Skin of body (tissue), 2 donors: ENCODE results near the gene EDC3. TPM values are rescaled to one million over a fixed set of nuclear protein-coding genes. Genes with fewer than 3 reads are reported as not detected.
"Not testable (repeated sequence)": the region's sequence is repeated elsewhere in the genome, so short reads cannot be mapped to it uniquely, and the experiment has no call there.

Source experiments
- DNase-seq: peaks from one replicate; lab custom pipeline; 2025; lab: John Stamatoyannopoulos, UW
- total RNA-seq: library from RNA; depleted of rRNA; stranded (reverse); fragments of >200 nt; gene quantifications from one replicate; pipeline ENCODE4 v1.2.3, GENCODE V29; 2014

EDC3 gene
- total RNA-seq, 1 donor from 2014 or later = 14.7 TPM

DNA sequence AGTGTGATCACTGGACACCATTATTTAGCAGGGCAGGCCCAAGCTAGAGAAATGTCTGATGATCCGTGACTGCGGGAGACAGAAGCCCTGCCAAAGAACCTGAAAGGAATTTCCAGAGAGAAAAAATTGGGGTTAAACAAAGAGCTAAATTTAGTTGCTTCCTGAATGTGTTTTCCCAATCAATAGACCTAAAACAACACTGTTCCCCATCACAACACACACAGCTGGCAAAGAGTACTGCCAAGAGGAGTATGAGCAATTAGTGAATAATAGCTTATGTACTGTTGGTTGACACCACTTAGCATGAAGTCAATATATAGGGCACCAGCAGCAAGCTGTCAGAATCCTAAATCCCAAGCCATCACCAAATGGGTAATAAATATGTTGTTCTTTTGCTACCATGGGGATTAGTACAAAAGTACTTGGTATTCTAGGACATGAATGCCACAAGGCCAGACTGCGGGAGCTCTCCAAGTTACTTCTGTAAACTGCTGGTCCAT is 44.5 kb downstream of the EDC3 start:
- peak; percentile 24 for DNase-seq

DNA sequence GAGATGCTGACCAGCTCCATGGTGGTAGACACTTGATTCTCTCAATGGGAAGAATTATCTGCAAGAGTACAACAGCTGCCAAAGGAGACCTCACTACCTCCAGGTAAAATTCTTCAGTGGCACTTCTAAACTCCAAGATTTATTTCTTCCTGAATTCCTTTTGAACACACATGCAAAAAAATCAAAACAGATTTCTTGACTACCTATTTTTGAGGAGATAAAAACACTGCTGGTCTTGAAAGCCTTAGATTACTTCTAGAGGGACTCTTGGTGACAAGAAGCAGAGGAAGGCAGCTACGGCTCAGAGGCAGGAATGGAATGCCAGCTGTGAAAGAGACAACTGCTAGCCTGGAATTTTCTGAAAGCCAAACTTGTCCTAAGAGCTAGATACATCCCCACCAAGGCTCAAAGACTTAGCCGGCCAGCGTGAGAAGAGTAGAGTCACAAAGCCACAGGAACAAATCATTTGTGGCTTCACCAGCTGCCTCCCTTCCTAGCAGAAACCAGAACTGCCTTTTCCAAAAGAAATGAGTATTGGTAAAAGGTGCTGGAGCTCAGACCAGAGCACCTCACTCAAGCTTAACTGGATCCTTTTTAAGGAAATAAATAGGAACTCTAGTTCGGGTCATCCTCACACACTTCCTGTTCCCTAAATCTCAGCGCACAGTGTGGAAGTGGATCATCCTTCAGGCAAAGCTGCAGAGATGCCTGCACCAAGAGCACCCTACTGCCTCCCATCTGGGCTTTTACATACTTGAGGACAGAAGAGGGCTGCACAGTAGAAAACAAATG is 47.6 kb downstream of the EDC3 start:
- DNase-seq = no peak

DNA sequence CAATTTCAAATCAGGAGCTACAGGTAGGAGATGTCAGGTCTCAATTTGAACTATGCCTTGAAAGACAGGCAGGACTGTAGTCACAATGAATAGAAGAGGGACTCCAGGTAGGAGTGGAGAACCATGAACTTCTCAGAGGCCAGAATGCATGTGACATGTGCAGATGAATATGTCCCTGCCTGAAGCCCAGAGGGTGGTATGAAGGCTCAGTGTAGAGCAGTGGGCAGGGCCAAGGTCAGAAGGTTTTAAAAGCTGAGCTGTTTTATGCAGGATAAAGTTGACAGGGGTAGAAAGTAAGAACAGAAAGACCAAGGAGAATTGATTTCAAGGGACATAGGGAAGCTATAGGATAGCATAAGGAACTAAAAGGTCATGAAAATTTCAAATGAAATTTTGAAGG is 49.3 kb downstream of the EDC3 start:
- no peak for DNase-seq

DNA sequence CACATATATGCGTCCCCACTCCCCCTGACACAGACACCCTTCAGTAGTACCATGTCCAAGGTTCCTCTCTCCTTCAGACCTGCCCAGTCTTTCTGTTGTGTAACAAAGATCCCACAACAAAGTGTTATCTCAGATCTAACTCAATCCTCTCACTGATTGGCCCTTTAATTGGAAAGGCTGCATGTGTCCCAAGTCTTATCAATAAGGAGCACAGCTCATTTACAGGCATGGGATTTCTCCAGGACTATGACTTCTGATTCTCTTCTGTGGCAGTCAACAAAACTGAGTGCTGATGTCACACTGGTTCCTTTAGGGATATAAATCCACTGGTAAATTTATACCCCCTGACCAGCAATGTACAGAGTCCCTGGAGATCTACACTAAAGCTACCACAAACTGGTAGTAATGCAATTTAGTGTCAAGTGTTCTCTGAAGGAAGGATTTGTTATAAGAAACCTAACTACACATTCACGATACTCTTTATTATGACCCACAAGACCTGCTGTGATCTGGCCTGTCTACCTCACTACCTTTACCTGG is 52.1 kb downstream of the EDC3 start:
- DNase-seq = no peak

DNA sequence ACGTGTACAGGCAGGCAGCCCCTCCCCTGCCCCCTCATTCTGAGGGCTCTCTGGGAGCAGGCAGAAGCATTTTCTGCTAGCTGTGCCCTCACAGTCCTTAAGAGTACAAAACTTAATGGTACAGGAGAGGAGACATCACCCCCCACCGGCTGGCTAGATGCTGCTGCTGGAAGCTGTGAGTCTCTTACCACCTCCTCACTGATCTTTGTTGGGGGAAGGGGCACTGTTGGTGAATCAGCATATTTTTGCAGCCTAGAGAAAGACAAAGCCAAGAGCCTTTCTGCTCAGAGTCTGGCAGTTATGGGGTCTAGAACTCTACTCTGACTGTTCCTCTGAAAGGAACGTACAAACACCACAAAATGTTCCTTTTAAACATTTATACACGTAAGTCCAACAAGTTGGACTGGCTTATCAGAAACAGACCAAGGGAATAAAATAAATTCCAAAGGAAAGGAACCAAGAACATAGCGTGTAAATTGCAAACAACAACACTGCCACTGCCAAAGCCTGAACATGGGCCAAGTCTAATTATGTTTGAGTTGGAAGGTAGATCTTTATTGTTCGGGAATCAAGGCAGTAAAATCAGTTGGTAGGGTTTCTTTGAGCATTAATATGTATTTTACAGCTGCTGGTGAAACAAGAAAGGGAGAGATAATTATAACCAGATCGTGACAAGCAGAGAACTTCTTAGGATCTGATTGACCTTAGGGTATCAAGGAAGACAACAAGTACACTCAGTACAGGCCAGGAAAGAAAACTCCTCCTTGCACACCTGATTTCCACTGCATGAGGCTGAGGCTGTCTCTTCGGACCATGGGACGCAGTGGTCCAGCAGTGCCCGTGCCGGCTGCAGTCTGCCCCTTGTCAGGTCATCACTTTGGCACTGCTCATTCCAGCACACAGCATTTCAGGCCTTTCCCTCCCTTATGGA is 52.8 kb downstream of the EDC3 start:
- no peak for DNase-seq

DNA sequence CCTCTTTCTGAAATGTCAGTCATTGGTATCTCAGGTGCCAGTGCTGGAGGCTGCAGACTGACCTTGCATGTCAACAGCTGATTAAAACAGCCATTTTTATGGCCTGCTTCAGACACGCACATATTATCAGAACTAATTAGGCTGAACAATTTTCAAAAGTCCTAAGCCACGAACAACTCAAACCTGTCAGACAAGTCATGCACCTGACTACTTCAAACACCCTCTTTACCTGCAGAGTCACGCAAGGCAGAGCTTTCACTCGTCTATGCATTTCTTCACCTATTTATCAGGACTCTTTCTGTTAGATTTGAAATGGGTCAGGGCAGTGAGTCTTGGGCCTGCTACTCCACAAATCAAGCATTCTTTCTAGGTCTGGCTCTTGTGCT is 53.5 kb downstream of the EDC3 start:
- DNase-seq = no peak

DNA sequence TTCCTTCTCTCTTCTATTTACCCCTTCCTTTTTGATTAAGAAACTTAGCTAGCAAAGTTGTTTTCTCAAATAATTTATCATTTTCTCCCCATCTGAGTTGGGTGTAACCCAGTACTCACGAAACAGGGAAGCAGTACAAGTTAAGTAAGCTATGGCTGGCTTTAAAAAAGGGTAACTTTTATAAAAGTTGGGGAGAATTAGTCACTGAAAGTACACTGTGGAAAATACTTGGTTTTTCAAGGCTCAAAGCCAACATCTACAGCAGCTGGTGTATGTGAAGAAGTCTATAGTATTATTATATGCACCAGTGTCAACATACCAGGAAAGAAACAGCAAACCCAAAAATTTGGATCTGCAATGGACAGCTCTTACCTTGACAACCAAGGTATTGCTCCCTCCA is 54.7 kb downstream of the EDC3 start:
- DNase-seq = no peak

DNA sequence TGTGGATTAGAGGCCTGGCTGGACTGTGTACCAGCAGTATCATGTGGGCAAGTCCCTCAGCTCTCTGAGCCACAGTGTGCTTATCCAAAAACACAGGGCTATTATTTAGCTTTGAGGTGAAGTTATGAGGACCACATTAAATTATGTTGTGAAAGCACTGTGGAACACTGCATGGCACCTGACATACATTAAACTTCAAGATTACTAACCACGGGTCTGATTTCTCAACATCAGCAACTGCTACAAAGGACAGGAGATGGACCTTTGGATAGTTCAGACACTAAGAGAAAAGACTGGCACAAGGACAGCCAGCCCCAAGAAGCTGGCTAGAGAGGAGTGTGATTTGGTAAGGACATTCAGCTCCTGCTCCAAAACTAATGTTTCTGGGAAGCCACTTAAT is 58.8 kb downstream of the EDC3 start:
- no peak for DNase-seq

DNA sequence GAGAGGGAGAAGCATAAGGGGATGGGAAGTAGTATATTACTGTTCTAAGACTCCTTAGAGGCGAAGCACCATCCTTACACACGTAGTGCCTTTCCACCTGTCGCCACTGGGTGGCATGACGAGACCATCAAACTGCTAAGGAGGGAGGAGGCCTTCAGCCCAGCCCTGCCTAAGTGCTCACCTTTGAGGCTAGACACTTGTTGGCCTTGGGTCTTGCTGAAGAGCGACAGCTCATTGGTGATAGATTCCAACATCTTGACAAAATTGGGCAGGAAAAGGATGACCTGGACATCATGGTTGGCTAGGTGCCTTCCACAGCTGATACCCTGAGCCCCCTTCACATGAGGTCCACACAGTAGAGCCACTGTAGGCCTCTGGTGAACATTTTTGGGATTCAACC is 60.6 kb downstream of the EDC3 start:
- peak; percentile 41 for DNase-seq

DNA sequence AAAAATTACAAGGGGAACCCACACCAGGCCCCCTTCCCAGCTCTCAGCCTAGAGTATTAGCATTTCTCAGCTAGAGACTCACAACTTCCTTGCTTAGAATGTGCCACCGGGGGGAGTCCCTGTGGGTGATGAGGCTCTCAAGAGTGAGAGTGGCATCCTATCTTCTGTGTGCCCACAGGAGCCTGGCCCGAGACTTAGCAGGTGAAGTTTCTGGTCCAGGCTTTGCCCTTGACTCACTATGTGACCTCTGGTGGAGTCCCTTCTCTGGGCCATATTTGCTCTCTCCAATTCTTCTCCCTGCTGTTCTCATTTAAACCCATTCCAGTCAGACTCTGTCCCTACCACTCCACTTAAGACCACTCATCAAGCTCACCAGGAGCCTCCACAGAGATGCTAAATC is 62.0 kb downstream of the EDC3 start:
- DNase-seq = no peak

DNA sequence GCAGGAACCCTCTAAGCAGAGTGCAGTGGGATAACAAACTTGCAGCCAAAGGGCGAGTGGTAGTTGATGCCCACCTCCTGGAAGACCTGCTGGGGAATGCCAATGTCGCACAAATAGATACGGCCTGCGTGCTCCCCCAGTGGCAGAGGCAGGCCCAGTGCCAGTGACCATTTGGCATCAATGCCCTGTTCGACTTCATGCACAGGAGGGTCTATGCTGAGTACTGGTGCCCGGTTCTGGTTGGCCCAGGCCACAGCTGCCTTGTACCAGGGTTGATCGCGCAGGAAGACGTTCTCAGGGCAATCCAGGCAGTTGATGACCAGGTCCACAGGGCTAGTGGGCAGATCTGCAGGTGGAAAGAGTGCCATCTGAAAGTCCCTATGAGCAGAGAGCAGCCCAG is 63.2 kb downstream of the EDC3 start:
- DNase-seq = no peak

DNA sequence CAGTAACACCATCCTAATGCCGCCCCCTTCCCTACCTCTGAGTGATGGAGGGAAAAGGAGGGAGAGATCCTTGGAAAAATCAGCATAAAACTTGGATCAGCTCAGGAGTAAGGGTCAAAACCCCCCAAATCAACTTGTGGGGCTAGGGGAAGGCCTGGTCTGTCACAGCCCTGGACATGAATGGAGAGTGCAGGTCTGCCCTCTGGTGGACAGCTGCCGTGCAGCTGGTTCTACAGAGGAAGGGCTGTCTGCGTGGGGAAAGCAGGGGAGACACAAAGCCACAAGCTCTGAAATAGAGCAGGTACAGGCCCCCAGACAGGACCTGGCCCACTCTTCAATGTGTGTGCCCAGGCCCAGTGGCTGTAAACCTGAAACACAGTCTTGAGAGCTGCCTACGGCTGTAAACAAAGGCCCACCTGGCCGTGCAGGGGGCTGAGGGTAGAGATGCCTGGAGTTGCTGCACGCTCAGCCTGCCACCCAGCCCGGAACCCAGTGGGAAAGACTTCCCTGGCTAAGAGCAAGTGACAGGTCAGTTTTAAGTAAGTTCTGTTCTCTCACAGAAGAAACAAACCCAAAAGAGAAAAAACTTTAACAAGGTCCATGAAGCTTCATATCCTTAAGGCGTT is 63.8 kb downstream of the EDC3 start:
- DNase-seq = no peak

DNA sequence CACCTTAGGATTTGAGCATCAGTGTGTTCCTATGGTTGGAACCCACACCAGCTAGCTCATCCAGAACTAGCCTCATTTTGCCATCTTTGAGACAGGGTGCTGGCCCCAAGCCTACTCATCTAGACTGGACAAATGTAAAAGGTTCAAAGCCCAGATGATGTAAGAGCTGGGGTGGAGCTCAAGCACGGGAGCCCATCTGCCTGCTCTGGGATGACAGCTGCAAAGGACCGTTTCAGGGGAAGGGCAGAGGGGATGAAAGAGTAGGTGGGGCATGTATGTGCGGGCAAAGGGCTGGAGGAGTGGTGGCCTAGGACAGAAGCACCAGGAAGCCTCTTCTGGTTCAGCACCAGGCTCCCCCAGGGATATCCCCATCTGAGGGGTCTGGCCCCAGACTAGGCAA is 64.4 kb downstream of the EDC3 start:
- DNase-seq = no peak

DNA sequence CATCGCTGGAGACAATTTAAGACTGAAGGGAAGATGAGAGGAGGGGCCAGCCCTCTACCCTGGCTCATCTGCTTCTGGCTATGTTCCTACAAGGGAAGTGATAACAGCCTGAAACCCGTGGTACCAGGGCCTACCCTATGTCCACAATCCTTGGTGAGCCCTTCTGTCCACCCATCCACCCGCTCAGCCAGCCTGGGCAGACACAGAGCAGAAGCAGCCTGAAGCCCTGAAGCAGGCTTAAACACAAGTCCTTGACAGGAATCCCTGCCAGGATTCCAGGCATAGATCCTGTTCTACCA is 64.8 kb downstream of the EDC3 start:
- no peak for DNase-seq

DNA sequence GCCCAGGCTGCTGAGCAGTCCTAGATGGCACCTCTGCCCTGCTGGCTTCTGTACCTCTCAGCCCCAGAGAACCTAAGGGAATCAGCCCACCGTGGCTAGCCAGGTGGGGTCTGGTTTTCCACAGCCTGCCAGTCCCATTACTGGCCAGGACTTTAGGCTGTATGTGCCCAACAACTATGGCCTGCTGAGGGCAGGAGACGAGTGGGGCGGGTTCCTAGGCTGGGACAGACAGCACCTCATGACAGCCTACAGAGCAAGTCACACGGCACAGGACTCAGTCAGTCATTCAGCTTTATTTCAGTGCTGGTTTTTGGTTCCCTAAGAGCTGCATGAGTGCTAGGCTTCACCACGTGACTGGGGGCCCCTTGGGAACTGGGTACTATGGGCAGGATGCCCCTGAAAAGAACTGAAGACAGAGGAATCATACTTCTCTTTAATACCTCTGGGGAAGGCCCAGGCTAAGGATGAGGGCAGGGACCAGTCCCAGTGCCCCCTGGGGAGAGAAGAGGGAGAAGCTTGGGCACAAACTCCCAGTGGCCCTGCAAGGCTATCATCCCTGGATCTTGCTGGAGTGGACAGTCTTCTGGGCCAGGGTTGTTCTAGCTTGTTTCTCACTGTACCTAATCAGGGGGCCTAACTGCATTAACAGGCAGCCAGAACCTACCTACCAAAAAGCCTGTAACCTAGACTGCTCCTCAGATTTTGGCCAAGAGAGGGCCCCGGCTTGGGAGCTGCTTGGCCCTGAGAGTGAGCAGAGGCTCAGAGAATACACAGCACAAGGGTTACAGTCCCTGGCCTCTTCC is 65.3 kb downstream of the EDC3 start:
- no peak for DNase-seq

DNA sequence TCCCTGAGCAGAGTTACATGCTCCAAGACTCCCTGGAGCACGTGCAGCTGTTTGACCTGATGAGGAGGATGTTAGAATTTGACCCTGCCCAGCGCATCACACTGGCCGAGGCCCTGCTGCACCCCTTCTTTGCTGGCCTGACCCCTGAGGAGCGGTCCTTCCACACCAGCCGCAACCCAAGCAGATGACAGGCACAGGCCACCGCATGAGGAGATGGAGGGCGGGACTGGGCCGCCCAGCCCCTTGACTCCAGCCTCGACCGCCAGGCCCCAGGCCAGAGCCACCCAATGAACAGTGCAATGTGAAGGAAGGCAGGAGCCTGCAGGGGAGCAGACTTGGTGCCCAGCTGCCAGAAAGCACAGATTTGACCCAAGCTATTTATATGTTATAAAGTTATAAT is 66.1 kb downstream of the EDC3 start:
- not testable (repeated sequence) for DNase-seq

DNA sequence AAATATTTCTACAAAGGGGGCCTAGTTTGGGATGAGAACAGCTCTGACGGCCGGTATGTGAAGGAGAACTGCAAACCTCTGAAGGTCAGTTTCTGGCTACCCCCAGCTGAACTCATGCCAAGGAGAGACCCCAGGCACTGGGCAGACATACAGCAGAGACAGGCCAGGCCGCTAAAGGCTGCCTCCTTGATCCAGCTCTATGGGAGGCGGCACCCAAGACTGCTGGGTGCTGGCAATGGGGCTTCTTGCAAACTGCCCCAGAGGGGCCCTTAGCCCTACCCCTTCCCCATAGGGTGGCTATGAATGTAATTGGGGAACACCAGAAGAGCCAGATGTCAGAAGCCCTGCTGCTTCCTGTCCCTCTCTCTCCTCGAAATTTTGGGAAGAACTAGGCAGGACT is 66.9 kb downstream of the EDC3 start:
- no peak for DNase-seq

DNA sequence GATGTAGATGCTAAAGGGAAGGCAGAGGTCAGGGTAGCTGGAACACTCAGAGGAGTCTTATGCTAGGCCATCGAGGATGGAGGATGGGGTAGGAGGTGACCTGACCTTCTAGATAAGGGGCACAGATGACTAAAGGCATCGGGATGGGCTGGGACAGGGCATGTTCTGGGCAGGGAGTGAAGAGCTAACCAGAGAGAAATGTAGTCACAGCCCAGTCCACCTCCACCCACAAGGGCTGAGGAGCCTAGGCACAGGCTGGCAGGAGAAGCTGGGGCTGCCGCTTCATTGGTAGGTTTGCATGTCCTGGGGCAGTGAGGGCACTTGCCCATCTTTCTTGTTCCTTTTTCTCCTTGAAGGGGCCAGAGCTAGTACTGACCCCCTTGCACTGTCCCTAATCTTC is 67.6 kb downstream of the EDC3 start:
- DNase-seq = no peak

DNA sequence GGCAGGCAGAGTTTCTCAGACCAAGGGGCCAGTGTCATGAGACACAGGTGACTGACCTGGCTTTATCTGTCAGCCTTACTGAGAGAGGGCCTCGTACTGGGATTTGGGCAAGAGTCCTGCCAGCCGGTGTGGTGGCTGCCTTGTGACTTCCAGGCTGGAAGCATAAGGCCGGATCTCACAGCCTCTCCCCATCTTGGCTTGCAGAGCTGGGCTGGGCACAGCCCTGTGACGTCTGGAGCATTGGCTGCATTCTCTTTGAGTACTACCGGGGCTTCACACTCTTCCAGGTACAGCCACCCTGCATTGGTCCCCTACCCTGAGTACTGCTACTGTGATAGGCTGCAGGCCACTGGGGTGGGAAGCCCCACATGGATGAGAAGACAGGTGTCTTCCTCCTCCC is 68.1 kb downstream of the EDC3 start:
- no peak for DNase-seq

DNA sequence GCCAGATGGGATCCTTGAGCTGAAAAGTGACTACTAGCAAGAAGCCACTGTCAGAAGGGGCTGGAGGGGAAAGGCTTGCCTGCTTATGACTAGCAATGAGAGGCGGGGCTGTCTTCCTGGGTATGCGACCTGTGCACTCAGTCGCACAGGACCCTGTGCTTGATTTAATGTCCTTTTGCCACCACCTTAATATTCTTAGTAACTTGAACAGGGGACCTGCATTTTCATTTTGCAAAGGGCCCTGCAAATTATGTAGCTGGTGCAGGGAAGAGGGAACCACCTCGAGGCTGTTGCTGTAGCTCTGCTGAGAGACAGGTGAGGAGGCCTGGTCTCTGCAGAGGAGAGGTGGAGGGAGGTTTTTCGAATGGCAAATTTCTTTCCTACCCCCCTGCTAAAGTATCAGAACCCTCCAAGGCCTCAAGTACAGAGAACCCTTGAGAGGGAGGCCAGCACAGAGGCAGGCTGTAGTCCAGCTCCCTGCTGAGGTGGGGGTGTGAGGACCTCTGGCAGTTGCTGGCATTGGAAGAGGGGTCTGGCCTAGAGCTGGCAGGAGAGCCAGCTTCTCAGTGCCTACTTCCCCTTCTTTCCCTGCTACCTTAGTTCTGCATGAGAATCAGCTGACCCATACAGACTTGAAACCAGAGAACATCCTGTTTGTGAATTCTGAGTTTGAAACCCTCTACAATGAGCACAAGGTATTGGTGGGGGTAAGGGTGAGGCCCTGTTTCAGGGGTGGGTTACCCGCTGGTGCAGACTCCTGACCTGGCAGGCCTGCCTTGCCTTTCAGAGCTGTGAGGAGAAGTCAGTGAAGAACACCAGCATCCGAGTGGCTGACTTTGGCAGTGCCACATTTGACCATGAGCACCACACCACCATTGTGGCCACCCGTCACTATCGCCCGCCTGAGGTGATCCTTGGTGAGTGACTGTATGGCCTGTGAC is 68.8 kb downstream of the EDC3 start:
- DNase-seq = no peak
